Spleen (tissue), 11 donors: Measurements from ENCODE around the gene PLXNA1. TPM values are rescaled to one million over a fixed set of nuclear protein-coding genes. Genes with fewer than 3 reads are reported as not detected.
A peak's percentile ranks its signal among the peaks of the same experiment; 100 is the strongest.

ENCODE experiments used
- DNase-seq: peaks from one replicate; pipeline ENCODE4 v3.0.0-alpha.2; 2020
- H3K27ac ChIP-seq, 8 donors: fragments of 200-600 bp; sonication (generic) in 7 of 8; 1 replicate in 4 of 8; 2 replicates in 4 of 8; pipeline versions ENCODE4 v1.5.0 to v1.8.0; 2016 to 2021; ENCODE audit warnings: inconsistent platforms in 4 of 8, mild to moderate bottlenecking in 4 of 8, moderate library complexity in 1 of 8
- H3K27me3 ChIP-seq, 7 donors: fragments of 200-600 bp; sonication (generic) in 6 of 7; replicated peaks in 1 of 7; 1 replicate in 4 of 7; 2 replicates in 3 of 7; pipeline versions ENCODE4 v1.5.0 to v1.8.0; 2016 to 2021; ENCODE audit warnings: inconsistent platforms in 3 of 7, mild to moderate bottlenecking in 1 of 7
- H3K36me3 ChIP-seq, 6 donors: fragments of 200-600 bp; sonication (generic) in 5 of 6; 1 replicate in 4 of 6; 2 replicates in 2 of 6; pipeline versions ENCODE4 v1.5.0 to v1.8.0; 2016 to 2021; ENCODE audit warnings: inconsistent platforms in 2 of 6
- H3K4me1 ChIP-seq, 6 donors: fragments of 200-600 bp; sonication (generic) in 5 of 6; 1 replicate in 3 of 6; 2 replicates in 3 of 6; pipeline versions ENCODE4 v1.5.0 to v1.8.0; 2016 to 2021; ENCODE audit warnings: inconsistent platforms in 3 of 6
- H3K4me3 ChIP-seq, 8 donors: fragments of 200-600 bp; sonication (generic) in 7 of 8; 1 replicate in 4 of 8; 2 replicates in 4 of 8; pipeline versions ENCODE4 v1.5.0 to v1.8.0; 2016 to 2021; ENCODE audit warnings: inconsistent platforms in 4 of 8, mild to moderate bottlenecking in 4 of 8, moderate library complexity in 2 of 8
- H3K9me3 ChIP-seq, 8 donors: fragments of 200-600 bp; sonication (generic) in 7 of 8; 1 replicate in 4 of 8; 2 replicates in 4 of 8; pipeline versions ENCODE4 v1.5.0 to v1.8.0; 2016 to 2021; ENCODE audit warnings: inconsistent platforms in 4 of 8
- CTCF ChIP-seq, 11 experiments: fragments of 200-600 bp in 7 of 11; fragments of 450-650 bp in 4 of 11; sonication (generic) in 4 of 11; IDR thresholded peaks in 8 of 11; conservative IDR thresholded peaks in 3 of 11; 1 replicate in 7 of 11; 2 replicates in 4 of 11; pipeline versions ENCODE4 v1.4.0 to v1.8.0; 2016 to 2021; ENCODE audit warnings: antibody characterized with exemption in 11 of 11, inconsistent platforms in 4 of 11, mild to moderate bottlenecking in 1 of 11
- POLR2A ChIP-seq, 3 donors: fragments of 450-650 bp; IDR thresholded peaks; one replicate each; pipeline ENCODE4 v1.5.1; 2017; ENCODE audit warnings: antibody characterized with exemption in 3 of 3, mild to moderate bottlenecking in 1 of 3
- POLR2AphosphoS5 ChIP-seq, 3 donors: sonication (generic); formaldehyde crosslinking; IDR thresholded peaks; one replicate each; pipeline ENCODE4 v1.5.1; 2017; ENCODE audit warnings: antibody characterized with exemption in 3 of 3
- WGBS, 5 donors: extraction: QIAGEN DNeasy Blood & Tissue Kit in 3 of 5; methylation state at CpG; one replicate each; pipeline versions ENCODE4 v1.1.5 to v1.1.7; 2013 to 2018; 5-methylcytosine and 5-hydroxymethylcytosine counted together
- intact Hi-C: fragments of 100-400 bp; cut with DNase I; formaldehyde crosslinking; loops from one replicate; pipeline ENCODE4 v1.15.0; 2023; ENCODE audit warnings: low total_unique reads
- polyA plus RNA-seq, 3 donors: library from polyadenylated mRNA; stranded (reverse); fragments of 200-250 nt; gene quantifications; one replicate each; pipeline ENCODE4 v1.2.1, GENCODE V29; 2013
- total RNA-seq, 7 donors: library from RNA; depleted of rRNA in 3 of 7; stranded (reverse); fragments of >200 nt in 3 of 7; fragmentation: NEBNext Ultra II Directional in 4 of 7; extraction: Animal tissue kit (Norgen Biotek cat#: 25700) in 4 of 7; gene quantifications; one replicate each; pipeline versions ENCODE4 v1.1.0 to v1.2.1, GENCODE V29; 2016 to 2021
- donor health status: healthy with polysubstance abuse.
- donor health status: DM: no; HTN: no; CAD: no; lungs with moderate emphysema.
- donor health status: DM: no; HTN: no; CAD: no.
- donor health status: Bipolar disorder and iron deficiency.
- donor health status: healthy.
- donor health status: DM: no; HTN: no; CAD: no.
- donor health status: DM: yes; HTN: yes; CAD: no.

PLXNA1 gene
- total and polyA plus RNA-seq, 10 donors = 3.7 to 47.6 (median 31.0) TPM

- Histone ChIP-seq H3K27ac (no peak overlapping the region), H3K9me3 (no peaks in the 10 kb centered on the region), H3K27me3 (no peaks in the 10 kb centered on the region), H3K36me3 (peaks cover 0 to 30% (median 0%) of the 10 kb centered on the region in 6 donors), H3K4me1 (peaks cover 3 to 80% (median 47%) of the 10 kb centered on the region in 6 donors), H3K4me3 (no peak overlapping the region)
- intact Hi-C loops = no loop called here
- TF ChIP-seq POLR2AphosphoS5 (IDR thresholded peaks at IDR 0.05) = no peak
- TF ChIP-seq CTCF (IDR thresholded peaks at IDR 0.05 in 8 of 11, conservative IDR thresholded peaks at IDR 0.05 in 3 of 11) = no peak
- no peak for TF ChIP-seq POLR2A (IDR thresholded peaks at IDR 0.05)
- DNase-seq = no peak
- WGBS, 5 donors = 69 to 89% (median 75%) methylated on average over 1 to 4 of the region's 4 CpGs
Measured at GRCh38 chr3:126998320-126998719, 15.4 kb downstream of the PLXNA1 start.

GRCh38 chr3:126998728-126999127 is 15.8 kb downstream of the PLXNA1 start:
- no peaks in the 10 kb centered on the region for H3K9me3 ChIP-seq
- H3K4me3 ChIP-seq = no peak overlapping the region
- H3K27ac ChIP-seq = peak overlapping the region in 1 of 8 donors; percentile 40
- DNase-seq = no peak
- H3K36me3 ChIP-seq = peaks cover 0 to 26% (median 0%) of the 10 kb centered on the region in 6 donors
- no peak for TF ChIP-seq POLR2A (IDR thresholded peaks at IDR 0.05)
- no peak for TF ChIP-seq CTCF (IDR thresholded peaks at IDR 0.05 in 8 of 11, conservative IDR thresholded peaks at IDR 0.05 in 3 of 11)
- no peak for TF ChIP-seq POLR2AphosphoS5 (IDR thresholded peaks at IDR 0.05)
- peaks cover 3 to 80% (median 47%) of the 10 kb centered on the region in 6 donors for H3K4me1 ChIP-seq
- intact Hi-C loops = no loop called here
- WGBS, 5 donors = 38 to 72% (median 53%) methylated on average over 3 of the region's 3 CpGs
- H3K27me3 ChIP-seq = no peaks in the 10 kb centered on the region

- Histone ChIP-seq H3K27ac (peak overlapping the region in 1 of 8 donors; percentile 40), H3K27me3 (no peaks in the 10 kb centered on the region), H3K9me3 (no peaks in the 10 kb centered on the region), H3K4me1 (peaks cover 3 to 74% (median 42%) of the 10 kb centered on the region in 6 donors), H3K4me3 (no peak overlapping the region), H3K36me3 (peaks cover 0 to 20% (median 0%) of the 10 kb centered on the region in 6 donors)
- intact Hi-C loops = no loop called here
- no peak for TF ChIP-seq POLR2A (IDR thresholded peaks at IDR 0.05)
- TF ChIP-seq POLR2AphosphoS5 (IDR thresholded peaks at IDR 0.05) = no peak
- TF ChIP-seq CTCF (IDR thresholded peaks at IDR 0.05 in 8 of 11, conservative IDR thresholded peaks at IDR 0.05 in 3 of 11) = no peak
- DNase-seq = no peak
- WGBS, 5 donors = 66 to 83% (median 80%) methylated on average over 1 to 15 of the region's 15 CpGs
Measured at GRCh38 chr3:126999383-126999782, 16.5 kb downstream of the PLXNA1 start.

GRCh38 chr3:127000119-127000518 is 17.2 kb downstream of the PLXNA1 start:
- whole genome bisulfite sequencing, 5 donors = 67 to 91% (median 82%) methylated on average over 3 to 15 of the region's 15 CpGs
- TF ChIP-seq POLR2A (IDR thresholded peaks at IDR 0.05) (no peak), CTCF (IDR thresholded peaks at IDR 0.05 in 8 of 11, conservative IDR thresholded peaks at IDR 0.05 in 3 of 11) (no peak), POLR2AphosphoS5 (IDR thresholded peaks at IDR 0.05) (no peak)
- H3K4me1 ChIP-seq = peaks cover 3 to 67% (median 35%) of the 10 kb centered on the region in 6 donors
- peaks cover 0 to 18% (median 0%) of the 10 kb centered on the region in 6 donors for H3K36me3 ChIP-seq
- H3K27me3 ChIP-seq = no peaks in the 10 kb centered on the region
- intact Hi-C loops = no loop called here
- no peaks in the 10 kb centered on the region for H3K9me3 ChIP-seq
- no peak for DNase-seq
- H3K4me3 ChIP-seq = no peak overlapping the region
- peak overlapping the region in 3 of 8 donors; percentile 5 to 82 (median 37) for H3K27ac ChIP-seq
